H9 (cell line): Measurements from ENCODE around the gene PYGL. TPM values are rescaled to one million over a fixed set of nuclear protein-coding genes. Genes with fewer than 3 reads are reported as not detected.

Source experiments
- DNase-seq: peaks from one replicate; pipeline ENCODE4 v3.0.0-alpha.2; 2017
- H2AFZ ChIP-seq: one replicate; pipeline ENCODE4 v1.6.1; 2013; ENCODE audit warnings: mild to moderate bottlenecking, low read length, control low read depth, moderate library complexity
- H2AK5ac ChIP-seq: 2 replicates; pipeline ENCODE4 v1.6.1; 2013; ENCODE audit warnings: low read length, control low read depth, mixed read lengths; ENCODE audit not compliant: insufficient read length
- H2BK120ac ChIP-seq: one replicate; pipeline ENCODE4 v1.6.1; 2013; ENCODE audit warnings: low read depth, mild to moderate bottlenecking, low read length, control low read depth, inconsistent platforms; ENCODE audit not compliant: poor library complexity, severe bottlenecking
- H2BK12ac ChIP-seq: 2 replicates; pipeline ENCODE4 v1.6.1; 2013; ENCODE audit warnings: low read length, control low read depth, mixed read lengths, low read depth; ENCODE audit not compliant: insufficient read length
- H2BK15ac ChIP-seq: 2 replicates; pipeline ENCODE4 v1.6.1; 2013; ENCODE audit warnings: low read depth, low read length, control low read depth
- H2BK20ac ChIP-seq: one replicate; pipeline ENCODE4 v1.6.1; 2013; ENCODE audit warnings: low read depth, mild to moderate bottlenecking, low read length, control low read depth, inconsistent platforms; ENCODE audit not compliant: poor library complexity, severe bottlenecking
- H2BK5ac ChIP-seq: 2 replicates; pipeline ENCODE4 v1.6.1; 2013; ENCODE audit warnings: low read length, control low read depth, mixed read lengths; ENCODE audit not compliant: insufficient read length
- H3K14ac ChIP-seq: 2 replicates; pipeline ENCODE4 v1.6.1; 2013; ENCODE audit warnings: low read length, control low read depth; ENCODE audit not compliant: insufficient read depth
- H3K18ac ChIP-seq: 2 replicates; pipeline ENCODE4 v1.6.1; 2013; ENCODE audit warnings: low read depth, mild to moderate bottlenecking, mixed read lengths, low read length, control low read depth; ENCODE audit not compliant: insufficient read length
- H3K23ac ChIP-seq: 2 replicates; pipeline ENCODE4 v1.6.1; 2013; ENCODE audit warnings: low read length, control low read depth, mixed read lengths, low read depth; ENCODE audit not compliant: insufficient read length
- H3K23me2 ChIP-seq: 2 replicates; pipeline ENCODE4 v1.6.1; 2013; ENCODE audit warnings: low read depth, mild to moderate bottlenecking, mixed read lengths, low read length, control low read depth; ENCODE audit not compliant: insufficient read length, poor library complexity, severe bottlenecking
- H3K27ac ChIP-seq: 2 replicates; pipeline ENCODE4 v1.5.1; 2013; ENCODE audit warnings: low read length, control low read depth, mixed read lengths, low read depth; ENCODE audit not compliant: insufficient read length
- H3K27me3 ChIP-seq: 2 replicates; pipeline ENCODE4 v1.6.1; 2013; ENCODE audit warnings: low read length, control low read depth, inconsistent platforms; ENCODE audit not compliant: insufficient read depth
- H3K4ac ChIP-seq: 2 replicates; pipeline ENCODE4 v1.6.1; 2013; ENCODE audit warnings: low read depth, mild to moderate bottlenecking, control low read depth, inconsistent platforms, low read length, moderate library complexity
- H3K4me1 ChIP-seq: 2 replicates; pipeline ENCODE4 v1.6.1; 2013; ENCODE audit warnings: low read length, control low read depth, inconsistent platforms; ENCODE audit not compliant: insufficient read depth
- H3K4me2 ChIP-seq: 2 replicates; pipeline ENCODE4 v1.6.1; 2013; ENCODE audit warnings: low read length, control low read depth, mixed read lengths; ENCODE audit not compliant: insufficient read length, insufficient read depth
- H3K56ac ChIP-seq: 2 replicates; pipeline ENCODE4 v1.6.1; 2013; ENCODE audit warnings: low read depth, mild to moderate bottlenecking, mixed read lengths, low read length, control low read depth; ENCODE audit not compliant: insufficient read length
- H3K79me1 ChIP-seq: 2 replicates; pipeline ENCODE4 v1.6.1; 2013; ENCODE audit warnings: low read depth, mild to moderate bottlenecking, moderate library complexity, low read length, control low read depth, inconsistent platforms; ENCODE audit not compliant: insufficient read depth, poor library complexity, severe bottlenecking
- H3K79me2 ChIP-seq: 2 replicates; pipeline ENCODE4 v1.6.1; 2013; ENCODE audit warnings: low read length, control low read depth, inconsistent platforms; ENCODE audit not compliant: insufficient read depth
- H3K9ac ChIP-seq: 2 replicates; pipeline ENCODE4 v1.6.1; 2013; ENCODE audit warnings: low read length, control low read depth, mixed read lengths; ENCODE audit not compliant: insufficient read length; ENCODE audit errors: extremely low read depth
- H3K9me3 ChIP-seq: one replicate; pipeline ENCODE4 v1.6.1; 2013; ENCODE audit warnings: low read depth, low read length, inconsistent platforms; ENCODE audit not compliant: control insufficient read depth
- H3T11ph ChIP-seq: one replicate; pipeline ENCODE4 v1.6.1; 2013; ENCODE audit warnings: mild to moderate bottlenecking, low read length, control low read depth, inconsistent platforms
- H4K20me1 ChIP-seq: one replicate; pipeline ENCODE4 v1.6.1; 2013; ENCODE audit not compliant: control insufficient read depth, insufficient read length, insufficient read depth
- H4K5ac ChIP-seq: 2 replicates; pipeline ENCODE4 v1.6.1; 2013; ENCODE audit warnings: low read depth, mild to moderate bottlenecking, mixed read lengths, low read length, control low read depth; ENCODE audit not compliant: insufficient read length
- H4K8ac ChIP-seq: replicated peaks from 2 replicates; pipeline ENCODE4 v1.6.1; 2013; ENCODE audit warnings: low read length, control low read depth, mixed read lengths, low read depth; ENCODE audit not compliant: insufficient read length
- H4K91ac ChIP-seq: 2 replicates; pipeline ENCODE4 v1.6.1; 2013; ENCODE audit warnings: low read depth, mild to moderate bottlenecking, moderate library complexity, mixed read lengths, low read length, control low read depth; ENCODE audit not compliant: insufficient read length
- H3K27ac Mint-ChIP-seq, 3 experiments: 2 replicates in 2 of 3; 3 replicates in 1 of 3; pipeline ENCODE4 v1.8.0; 2020 to 2021; ENCODE audit warnings: mixed read lengths in 3 of 3, mild to moderate bottlenecking in 1 of 3, moderate library complexity in 1 of 3
- H3K27me3 Mint-ChIP-seq: 2 replicates; pipeline ENCODE4 v1.8.0; 2021; ENCODE audit warnings: low read depth, mild to moderate bottlenecking, moderate library complexity, mixed read lengths
- H3K36me3 Mint-ChIP-seq, 3 experiments: 2 replicates in 2 of 3; 3 replicates in 1 of 3; pipeline ENCODE4 v1.8.0; 2020 to 2021; ENCODE audit warnings: low read depth in 3 of 3, mixed read lengths in 3 of 3; ENCODE audit not compliant: insufficient read depth in 1 of 3
- H3K4me1 Mint-ChIP-seq, 2 experiments: 2 replicates each; pipeline ENCODE4 v1.8.0; 2020; ENCODE audit warnings: mixed read lengths in 2 of 2
- H3K4me3 Mint-ChIP-seq, 2 experiments: 2 replicates in 1 of 2; 3 replicates in 1 of 2; pipeline ENCODE4 v1.8.0; 2020 to 2021; ENCODE audit warnings: mild to moderate bottlenecking in 2 of 2, mixed read lengths in 2 of 2, moderate library complexity in 1 of 2
- H3K9me3 Mint-ChIP-seq, 2 experiments: 2 replicates in 1 of 2; 3 replicates in 1 of 2; pipeline ENCODE4 v1.8.0; 2020; ENCODE audit warnings: mild to moderate bottlenecking in 2 of 2, mixed read lengths in 2 of 2, moderate library complexity in 1 of 2
- CTCF ChIP-seq: fragments of 200-600 bp; sonication (generic); conservative IDR thresholded peaks from 3 replicates; pipeline ENCODE4 v1.8.0; 2021; ENCODE audit warnings: antibody characterized with exemption, mild to moderate bottlenecking
- WGBS: extraction: QIAGEN DNeasy Blood & Tissue Kit; methylation state at CpG from one replicate; pipeline ENCODE4 v1.1.7; 2013; ENCODE audit warnings: missing lambda C conversion rate, low lambda C conversion rate, mixed read lengths; ENCODE audit not compliant: insufficient read length; ENCODE audit errors: extremely low coverage; 5-methylcytosine and 5-hydroxymethylcytosine counted together
- total RNA-seq: library from RNA; stranded (reverse); gene quantifications from 2 replicates; pipeline ENCODE4 v1.2.1, GENCODE V29; 2021

PYGL gene
- total RNA-seq, 1 experiment from 2014 or later, result 53.8 TPM

DNA sequence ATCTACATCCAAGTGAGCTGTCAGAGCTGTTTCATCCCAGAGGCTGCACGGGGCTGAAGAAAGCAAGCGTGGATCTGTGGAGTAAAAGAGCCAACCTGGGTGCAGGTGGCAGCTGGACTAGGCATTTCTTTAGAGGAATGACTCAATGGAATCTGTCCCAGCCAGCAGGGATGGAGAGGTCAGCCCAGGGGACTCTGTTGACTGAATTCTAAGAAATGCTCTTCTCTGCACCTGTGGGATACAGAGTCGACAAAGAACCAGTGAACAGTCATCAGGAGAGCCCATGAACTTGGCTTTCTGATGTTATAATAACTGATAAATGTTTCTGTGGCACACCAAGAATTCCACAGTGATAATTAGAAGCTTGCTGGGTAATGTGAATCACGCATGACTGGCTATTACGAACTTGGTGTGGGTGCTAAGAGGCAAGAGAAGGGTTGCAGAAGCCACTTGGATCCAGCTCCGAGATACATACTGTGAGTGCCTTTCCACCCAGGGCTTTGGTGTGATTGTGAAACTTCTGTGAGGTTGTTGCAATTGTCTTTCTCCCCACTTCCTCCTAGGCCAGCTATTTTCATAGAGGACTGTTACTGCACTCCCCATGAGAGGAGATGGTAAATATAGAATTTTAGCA, 16.2 kb downstream of the PYGL start:
- DNase-seq, result no peak
- no peak overlapping the region for H3K4me3 Mint-ChIP-seq
- Histone ChIP-seq H3K4me2 (no peak overlapping the region), H2BK120ac (no peak overlapping the region), H4K20me1 (no peaks in the 10 kb centered on the region), H3K23ac (no peak overlapping the region), H2AFZ (no peak overlapping the region), H3K56ac (no peak overlapping the region), H2BK15ac (no peak overlapping the region), H3K4ac (no peak overlapping the region), H3K23me2 (no peaks in the 10 kb centered on the region), H4K8ac (no peak overlapping the region), H3K9me3 (no peaks in the 10 kb centered on the region), H3K27me3 (no peaks in the 10 kb centered on the region), H3T11ph (no peak overlapping the region), H2BK12ac (no peak overlapping the region), H3K27ac (no peak overlapping the region), H3K9ac (no peak overlapping the region), H4K5ac (no peak overlapping the region), H3K14ac (no peak overlapping the region), H3K79me1 (no peaks in the 10 kb centered on the region), H3K4me1 (no peaks in the 10 kb centered on the region), H2BK20ac (no peak overlapping the region), H3K18ac (no peak overlapping the region), H3K79me2 (no peaks in the 10 kb centered on the region), H4K91ac (no peak overlapping the region), H2BK5ac (no peak overlapping the region), H2AK5ac (no peak overlapping the region)
- peak overlapping the region in 1 of 3 experiments; percentile 75; a peak in 2 of 7 replicates for H3K27ac Mint-ChIP-seq
- H3K4me1 Mint-ChIP-seq, result peaks cover 6 to 7% of the 10 kb centered on the region in 2 experiments; a peak in 3 of 4 replicates
- WGBS, result no CpG with 5 or more reads among the region's 6 CpGs
- peaks cover 5 to 33% (median 6%) of the 10 kb centered on the region in 3 experiments; a peak in 4 of 7 replicates for H3K36me3 Mint-ChIP-seq
- H3K27me3 Mint-ChIP-seq, result no peaks in the 10 kb centered on the region
- TF ChIP-seq CTCF, result no peak
- no peaks in the 10 kb centered on the region for H3K9me3 Mint-ChIP-seq
